GM13976 (cell line): Measurements from ENCODE around the gene ATG2A.

Source experiments
- DNase-seq: peaks from one replicate; pipeline ENCODE4 v3.0.0; 2012; ENCODE audit warnings: low spot score
- CTCF ChIP-seq: IDR thresholded peaks from 2 replicates; pipeline ENCODE4 v1.5.1; 2012; ENCODE audit warnings: borderline replicate concordance, mild to moderate bottlenecking; ENCODE audit not compliant: insufficient read depth; ENCODE audit errors: extremely low read depth, missing control alignments, control extremely low read depth
- in situ Hi-C: fragments of 300-500 bp; cut with MboI; formaldehyde crosslinking; loops from one replicate; pipeline ENCODE4 v1.12.0; 2022; ENCODE audit warnings: low sequenced_read_pairs, mixed read lengths, inconsistent platforms; ENCODE audit not compliant: unreplicated experiment

Gene ATG2A

GRCh38 chr11:64926689-64927088 is 9.7 kb upstream of the ATG2A start:
- no peak for TF ChIP-seq CTCF
- no peak for DNase-seq
- in situ Hi-C loops = no loop called here

GRCh38 chr11:64925536-64926436 is 8.8 kb upstream of the ATG2A start:
- TF ChIP-seq CTCF = no peak
- in situ Hi-C loops = no loop called here
- no peak for DNase-seq

- DNase-seq = peak; percentile 53
- in situ Hi-C loops = no loop called here
- TF ChIP-seq CTCF = no peak
Measured at GRCh38 chr11:64924910-64925284, 7.9 kb upstream of the ATG2A start.

GRCh38 chr11:64923944-64924909 is 7.2 kb upstream of the ATG2A start, which contains the start of gene PPP2R5B:
PPP2R5B (plus strand) TSS chr11:64924689; CDS start chr11:64925735, 1,046 bp downstream.
- DNase-seq = peak; percentile 97
- no peak for TF ChIP-seq CTCF
- in situ Hi-C loops = no loop called here

- no peak for DNase-seq
- in situ Hi-C loops = no loop called here
- no peak for TF ChIP-seq CTCF
Measured at GRCh38 chr11:64923151-64923661, 6.2 kb upstream of the ATG2A start.

GRCh38 chr11:64921384-64921783 is 4.4 kb upstream of the ATG2A start:
- in situ Hi-C loops = no loop called here
- no peak for DNase-seq
- TF ChIP-seq CTCF = no peak
